ENCODE data around the gene PPP1R11. TPM values are rescaled to one million over a fixed set of nuclear protein-coding genes. Genes with fewer than 3 reads are reported as not detected.

PPP1R11 gene
- total and polyA plus RNA-seq, 2 of the 13 experiments (the other 11 are each of a cell fraction or from before 2014, with no cell fraction given): 32.1 to 58.9 TPM

- TF ChIP-seq NFIB (CRISPR knock-in tag; IDR thresholded peaks at IDR 0.05; ENCODE audit: borderline replicate concordance): no peak
- TF ChIP-seq HMGA1 (CRISPR knock-in tag; conservative IDR thresholded peaks at IDR 0.05): no peak
- no peak for TF ChIP-seq MZF1 (CRISPR knock-in tag; IDR thresholded peaks at IDR 0.05; ENCODE audit: borderline replicate concordance)
- TF ChIP-seq, protein P1, sequence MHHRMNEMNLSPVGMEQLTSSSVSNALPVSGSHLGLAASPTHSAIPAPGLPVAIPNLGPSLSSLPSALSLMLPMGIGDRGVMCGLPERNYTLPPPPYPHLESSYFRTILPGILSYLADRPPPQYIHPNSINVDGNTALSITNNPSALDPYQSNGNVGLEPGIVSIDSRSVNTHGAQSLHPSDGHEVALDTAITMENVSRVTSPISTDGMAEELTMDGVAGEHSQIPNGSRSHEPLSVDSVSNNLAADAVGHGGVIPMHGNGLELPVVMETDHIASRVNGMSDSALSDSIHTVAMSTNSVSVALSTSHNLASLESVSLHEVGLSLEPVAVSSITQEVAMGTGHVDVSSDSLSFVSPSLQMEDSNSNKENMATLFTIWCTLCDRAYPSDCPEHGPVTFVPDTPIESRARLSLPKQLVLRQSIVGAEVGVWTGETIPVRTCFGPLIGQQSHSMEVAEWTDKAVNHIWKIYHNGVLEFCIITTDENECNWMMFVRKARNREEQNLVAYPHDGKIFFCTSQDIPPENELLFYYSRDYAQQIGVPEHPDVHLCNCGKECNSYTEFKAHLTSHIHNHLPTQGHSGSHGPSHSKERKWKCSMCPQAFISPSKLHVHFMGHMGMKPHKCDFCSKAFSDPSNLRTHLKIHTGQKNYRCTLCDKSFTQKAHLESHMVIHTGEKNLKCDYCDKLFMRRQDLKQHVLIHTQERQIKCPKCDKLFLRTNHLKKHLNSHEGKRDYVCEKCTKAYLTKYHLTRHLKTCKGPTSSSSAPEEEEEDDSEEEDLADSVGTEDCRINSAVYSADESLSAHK (CRISPR knock-in tag; IDR thresholded peaks at IDR 0.05; ENCODE audit: borderline replicate concordance): no peak
- TF ChIP-seq SMAD3 (CRISPR knock-in tag; IDR thresholded peaks at IDR 0.05): peak; percentile 83
- TF ChIP-seq ZFP62 (CRISPR knock-in tag; IDR thresholded peaks at IDR 0.05): no peak
- TF ChIP-seq ZFP37 (CRISPR knock-in tag; IDR thresholded peaks at IDR 0.05; ENCODE audit: borderline replicate concordance): no peak
- peak; percentile 73 for TF ChIP-seq PRDM10 (CRISPR knock-in tag; IDR thresholded peaks at IDR 0.05; ENCODE audit: low read depth)
- 0 out of 2 replicates have a peak, but pooled peaks have one; percentile 28 for TF ChIP-seq DNMT3B (CRISPR knock-in tag; conservative IDR thresholded peaks at IDR 0.05)
- TF ChIP-seq ZNF484 (CRISPR knock-in tag; IDR thresholded peaks at IDR 0.05; ENCODE audit: borderline replicate concordance, low read depth): no peak; the same call in 1 of the 2 replicates
- no peak for TF ChIP-seq NFE2 (CRISPR knock-in tag; IDR thresholded peaks at IDR 0.05)
- peak; percentile 93 for TF ChIP-seq ZSCAN31 (CRISPR knock-in tag; IDR thresholded peaks at IDR 0.05; ENCODE audit: low read depth)
Measured at GRCh38 chr6:30100585-30101443, 33.8 kb downstream of the PPP1R11 start (continued).
